Activated naive CD8-positive, alpha-beta T cell treated with anti-CD3 and anti-CD28 coated beads, Interleukin-2, amount 50 U/mL, for 16 hours (primary cell): Measurements from ENCODE around the gene CD300H.

Experiments
- DNase-seq: peaks from one replicate; pipeline ENCODE4 v3.0.0-alpha.2; 2020; ENCODE audit warnings: low read depth, low spot score

The CD300H gene

DNA sequence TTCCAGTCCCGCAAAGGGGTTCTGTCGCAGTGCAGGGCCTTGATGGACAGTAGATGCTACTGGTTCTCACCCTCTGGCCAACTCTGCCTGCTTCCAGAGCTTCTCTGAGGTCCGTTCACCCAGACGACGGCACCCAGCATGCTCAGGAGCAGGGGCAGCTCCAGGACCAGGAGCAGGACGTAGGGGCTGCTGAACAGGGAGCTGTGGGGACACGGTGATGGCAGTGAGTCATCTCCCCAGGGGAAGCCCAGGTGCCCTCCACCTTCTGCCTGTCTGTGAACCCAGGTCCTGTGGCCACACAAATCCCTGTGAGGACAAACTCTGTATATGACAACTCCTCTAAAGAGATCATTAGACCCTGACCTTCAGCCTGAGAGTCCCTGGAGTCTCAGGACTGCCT lies 18.0 kb downstream of the CD300H start:
- no peak for DNase-seq

DNA sequence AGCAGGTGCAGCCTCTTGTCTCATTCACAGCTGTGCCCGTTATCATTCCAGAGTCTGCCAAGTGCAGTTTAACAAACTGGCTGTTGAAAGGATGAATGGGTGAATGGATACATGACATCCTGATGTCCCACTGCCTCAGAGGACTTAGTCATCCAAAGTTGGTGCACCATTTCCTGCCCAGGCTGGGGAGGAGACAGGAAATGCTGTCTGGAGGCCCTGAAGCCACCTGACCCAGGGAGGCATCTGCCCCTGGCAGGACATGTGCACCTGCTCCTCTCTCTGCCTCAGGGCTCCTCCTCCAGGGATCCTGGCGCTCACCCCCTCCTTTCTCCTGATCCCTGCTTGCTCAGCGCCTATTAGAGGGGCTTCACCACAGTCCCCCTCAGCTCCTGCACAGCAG lies 19.6 kb downstream of the CD300H start:
- DNase-seq, result no peak

DNA sequence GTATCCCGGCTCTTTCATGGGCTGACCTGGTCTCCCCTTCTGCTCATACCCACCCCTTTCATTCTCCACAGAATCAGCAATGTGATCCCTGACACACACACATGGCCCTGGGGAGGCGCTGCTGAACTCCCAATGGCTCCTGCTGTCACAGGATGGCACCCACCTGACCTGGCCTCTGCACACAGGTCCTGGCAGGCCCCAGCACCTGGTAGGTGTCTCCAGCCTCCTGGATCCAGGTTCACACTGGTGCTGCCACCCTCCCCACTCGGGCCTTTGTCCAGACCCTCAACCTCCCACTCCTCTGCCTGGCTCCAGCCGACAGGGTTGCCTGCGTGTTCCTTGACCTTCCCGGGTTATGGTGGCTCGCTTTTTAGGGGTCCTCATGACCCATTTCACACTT lies 20.0 kb downstream of the CD300H start:
- DNase-seq, result no peak

DNA sequence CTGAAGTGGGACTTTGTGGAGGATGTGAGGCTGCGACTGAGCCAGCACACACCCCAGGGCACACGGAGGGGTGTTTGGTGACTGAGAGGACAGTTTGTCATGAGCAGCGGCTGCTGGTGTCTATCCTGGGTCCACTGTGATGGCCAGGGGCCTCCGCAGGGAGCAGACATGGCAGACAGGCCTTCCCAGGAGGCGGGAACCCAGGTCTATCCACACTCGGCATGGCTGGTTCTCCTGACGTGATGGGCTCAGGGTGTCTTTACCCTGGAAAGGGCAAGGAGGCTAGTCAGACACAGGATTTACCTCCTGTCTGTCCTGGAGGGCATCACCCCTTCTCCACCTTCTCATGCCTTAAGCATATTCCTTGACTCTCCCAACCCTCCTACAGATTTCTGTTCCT lies 20.7 kb downstream of the CD300H start:
- DNase-seq, result no peak

DNA sequence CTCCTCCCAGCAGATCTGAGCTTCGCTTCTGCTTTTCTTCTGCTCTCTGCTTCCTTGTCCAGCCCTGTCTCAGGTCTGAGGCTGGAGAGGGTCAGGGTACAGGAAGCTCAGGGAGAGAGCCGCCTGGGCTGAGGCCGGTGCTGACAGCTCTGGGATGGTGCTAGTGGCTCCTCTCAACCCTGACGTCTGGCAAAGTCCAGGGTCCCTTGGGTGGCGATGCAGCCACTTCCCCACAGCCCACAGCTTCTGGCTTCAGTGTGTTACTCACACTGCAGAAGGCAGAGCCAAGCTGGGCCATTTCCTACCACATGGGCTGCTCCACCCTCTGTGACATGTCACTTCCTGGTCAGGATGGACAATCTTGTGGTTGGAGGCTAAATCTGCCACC lies 21.5 kb downstream of the CD300H start, which contains the start of gene CD300C:
Gene CD300C, minus strand, starts transcription at position 273 of the 388 bp plus-strand sequence. CDS start 333 bp downstream, outside the sequence.
- no peak for DNase-seq

DNA sequence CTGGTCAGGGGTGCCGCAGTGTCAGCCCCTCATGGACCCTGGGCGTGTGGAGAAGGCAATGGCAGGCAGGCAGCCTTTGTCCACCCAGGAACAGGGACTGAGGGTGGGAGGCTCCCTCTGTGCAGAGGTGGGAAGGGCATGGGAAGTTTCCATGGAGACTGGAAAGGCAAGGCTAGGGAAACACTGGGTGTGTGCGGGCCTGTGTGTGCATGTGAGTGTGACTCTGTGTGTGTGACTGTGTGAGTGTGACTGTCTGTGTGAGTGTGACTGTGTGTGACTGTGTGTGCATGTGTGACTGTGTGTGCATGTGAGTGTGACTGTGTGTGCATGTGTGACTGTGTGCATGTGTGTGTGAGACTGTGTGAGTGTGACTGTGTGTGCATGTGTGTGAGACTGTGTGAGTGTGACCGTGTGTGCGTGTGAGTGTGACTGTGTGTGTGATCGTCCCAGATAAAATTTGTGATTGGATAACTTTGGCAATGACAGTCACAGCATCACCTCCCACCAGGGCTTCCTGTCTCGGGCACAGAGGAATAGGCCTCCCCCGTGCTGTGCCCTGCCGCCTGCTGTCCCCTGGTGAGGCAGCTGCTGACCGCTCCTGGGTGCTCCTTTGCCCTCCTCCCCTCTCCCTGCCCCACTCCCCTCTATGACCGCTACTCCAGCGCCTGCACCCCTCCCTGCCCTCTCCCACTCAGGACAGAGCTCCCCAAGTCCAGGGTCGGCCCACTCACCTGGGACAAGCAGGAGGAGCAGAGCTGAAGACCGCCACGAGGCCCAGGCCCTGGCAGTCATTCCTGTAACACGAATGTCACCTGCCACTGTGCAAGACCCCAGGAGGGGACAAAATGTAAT lies 22.1 kb downstream of the CD300H start:
- DNase-seq, result no peak

DNA sequence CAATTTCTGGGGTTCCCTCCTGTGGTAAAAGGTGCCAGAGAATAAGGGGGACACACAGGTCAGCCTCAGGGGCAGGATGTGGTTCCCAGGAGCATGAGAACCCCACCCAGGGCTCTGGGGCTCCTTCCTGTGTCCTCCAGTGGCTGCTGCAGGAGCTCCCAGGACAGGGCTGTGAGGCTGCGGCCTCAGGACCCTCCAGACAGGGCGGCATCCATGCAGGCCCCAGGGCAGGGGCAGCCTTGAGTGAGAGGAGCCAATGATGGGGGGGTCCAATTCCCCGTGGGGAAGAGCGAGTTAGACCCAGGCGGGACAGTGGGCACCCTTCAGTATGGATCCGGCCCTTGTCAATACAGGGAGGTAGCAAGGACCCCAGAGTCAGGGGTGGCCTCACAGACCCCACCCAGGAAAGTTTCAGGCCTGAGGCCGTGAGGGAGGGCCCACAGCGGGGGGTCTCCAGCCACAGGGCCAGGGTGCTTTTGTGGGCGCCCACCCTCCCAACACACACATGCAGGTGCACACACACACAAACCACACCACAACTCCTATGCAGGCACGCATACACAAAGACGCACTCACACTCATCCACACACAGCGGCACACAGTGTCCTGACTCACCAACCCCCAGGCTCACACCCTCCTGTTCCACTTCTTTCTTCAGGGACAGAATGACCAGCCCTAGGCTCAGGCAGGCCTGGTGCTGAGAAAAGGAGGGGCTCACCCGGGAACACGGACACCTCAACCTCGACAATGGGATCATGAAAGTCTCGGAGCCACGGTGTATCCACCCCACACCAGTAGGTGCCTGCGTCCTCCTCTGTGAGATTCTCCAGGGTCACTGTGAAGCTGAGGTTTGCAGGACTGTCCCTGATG lies 23.2 kb downstream of the CD300H start:
- DNase-seq, result no peak

DNA sequence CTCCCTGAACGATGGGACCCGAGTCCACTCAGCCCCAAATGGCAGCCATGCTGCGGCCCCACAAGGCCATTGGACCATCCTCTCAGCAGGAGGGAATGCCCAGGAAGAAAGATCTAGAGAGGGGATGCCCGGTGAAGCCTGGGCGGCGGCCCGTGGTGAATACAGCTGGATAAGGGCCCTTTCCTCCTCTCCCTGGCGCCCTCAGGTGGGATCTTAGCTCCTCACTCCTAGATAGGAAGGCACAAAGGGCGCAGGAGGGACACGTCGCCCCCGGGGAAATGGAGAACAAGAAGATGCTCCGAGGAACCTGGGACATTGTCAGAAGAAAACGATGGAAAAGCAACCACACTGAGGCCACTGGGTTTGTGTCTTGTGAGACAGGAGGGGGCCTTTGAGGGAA lies 23.9 kb downstream of the CD300H start:
- no peak for DNase-seq

DNA sequence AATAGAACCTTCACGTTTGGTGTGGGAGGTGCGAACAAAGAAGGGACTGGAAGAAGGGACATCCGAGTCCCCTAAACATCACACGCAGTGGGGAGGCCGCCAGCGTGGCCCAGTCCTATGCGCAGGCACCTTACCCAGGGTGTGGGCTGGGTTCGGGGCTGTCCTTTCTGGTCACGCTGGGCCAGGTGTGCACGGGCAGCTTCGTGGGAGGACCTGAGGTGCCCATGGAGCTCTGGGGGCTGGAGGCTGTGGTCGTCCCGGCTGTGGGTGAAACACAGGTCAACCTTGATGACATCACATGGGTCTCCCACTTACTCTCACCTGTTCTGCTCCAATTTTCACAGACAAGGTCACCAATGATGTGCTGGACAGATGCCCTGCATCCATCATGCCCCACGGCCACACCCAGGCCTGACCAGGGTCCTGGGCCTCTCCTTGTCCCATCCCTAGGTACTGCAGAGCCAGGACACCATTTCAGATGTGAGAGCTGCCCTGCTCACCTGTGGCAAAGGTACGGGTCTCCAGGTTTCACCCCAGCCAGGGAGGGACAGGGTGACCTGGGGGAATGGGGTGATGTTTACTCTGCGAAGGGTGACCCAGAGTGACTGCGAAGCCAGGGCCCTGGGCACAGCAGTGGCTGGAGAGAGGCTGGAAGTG lies 24.5 kb downstream of the CD300H start:
- DNase-seq, result no peak

DNA sequence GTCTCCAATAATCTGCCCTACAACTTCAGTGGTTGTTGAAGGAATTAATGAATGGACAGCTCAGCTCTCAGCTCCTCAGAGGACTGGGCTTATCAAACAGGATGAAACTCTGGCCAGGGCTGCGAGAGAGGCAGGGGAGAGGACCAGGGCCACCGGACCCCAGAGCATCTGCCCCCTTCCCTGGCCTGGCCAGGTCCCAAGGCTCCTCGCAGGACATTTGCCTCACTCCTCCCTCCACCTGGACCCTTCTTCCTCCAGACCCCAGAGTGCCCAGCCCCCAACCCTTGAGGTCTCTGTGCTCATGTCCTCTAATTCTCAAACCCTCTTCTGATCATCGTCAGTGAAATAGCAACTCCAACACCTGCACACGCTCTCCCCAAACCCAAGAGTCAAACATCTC lies 25.1 kb downstream of the CD300H start:
- DNase-seq, result no peak

DNA sequence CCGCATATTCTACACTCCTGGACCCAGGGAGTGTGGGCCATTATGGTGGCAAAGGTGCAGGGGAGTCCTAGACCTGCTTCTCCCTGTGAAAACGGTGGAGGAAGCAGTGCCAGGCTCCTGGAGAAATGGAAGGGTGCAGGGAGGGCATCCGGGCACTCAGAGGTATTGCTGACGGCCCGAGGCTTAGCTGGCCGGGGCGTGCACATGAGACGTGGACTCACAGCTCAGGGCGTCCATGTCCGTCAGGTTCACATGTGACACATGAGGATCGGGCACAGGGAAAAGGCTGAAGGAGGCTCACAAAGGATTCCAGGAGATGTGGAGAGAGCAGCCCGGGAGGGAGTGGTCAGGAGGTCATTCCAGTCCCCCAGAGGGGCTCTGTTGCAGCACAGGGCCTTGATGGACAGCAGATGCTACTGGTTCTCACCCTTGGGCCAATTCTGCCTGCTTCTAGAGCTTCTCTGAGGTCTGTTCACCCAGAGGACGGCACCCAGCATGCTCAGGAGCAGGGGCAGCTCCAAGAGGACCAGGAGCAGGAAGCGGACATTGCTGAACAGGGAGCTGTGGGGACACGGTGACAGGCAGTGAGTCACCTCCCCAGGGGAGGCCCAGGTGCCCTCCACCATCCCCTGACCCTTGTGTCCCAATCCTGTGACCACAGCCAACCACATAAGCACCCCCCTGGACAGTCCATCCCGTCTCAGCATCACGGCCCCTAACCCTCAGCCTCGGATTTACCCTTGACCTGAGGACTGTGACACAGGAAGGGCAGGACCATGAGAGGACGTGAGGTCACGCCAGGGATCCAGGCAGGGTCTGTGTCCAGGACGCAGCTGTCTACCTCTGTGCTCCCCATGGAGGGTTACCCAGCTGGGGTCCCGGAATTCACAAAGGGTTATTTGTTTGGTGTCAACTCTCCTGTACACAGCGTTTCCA lies 25.9 kb downstream of the CD300H start:
- DNase-seq, result no peak

DNA sequence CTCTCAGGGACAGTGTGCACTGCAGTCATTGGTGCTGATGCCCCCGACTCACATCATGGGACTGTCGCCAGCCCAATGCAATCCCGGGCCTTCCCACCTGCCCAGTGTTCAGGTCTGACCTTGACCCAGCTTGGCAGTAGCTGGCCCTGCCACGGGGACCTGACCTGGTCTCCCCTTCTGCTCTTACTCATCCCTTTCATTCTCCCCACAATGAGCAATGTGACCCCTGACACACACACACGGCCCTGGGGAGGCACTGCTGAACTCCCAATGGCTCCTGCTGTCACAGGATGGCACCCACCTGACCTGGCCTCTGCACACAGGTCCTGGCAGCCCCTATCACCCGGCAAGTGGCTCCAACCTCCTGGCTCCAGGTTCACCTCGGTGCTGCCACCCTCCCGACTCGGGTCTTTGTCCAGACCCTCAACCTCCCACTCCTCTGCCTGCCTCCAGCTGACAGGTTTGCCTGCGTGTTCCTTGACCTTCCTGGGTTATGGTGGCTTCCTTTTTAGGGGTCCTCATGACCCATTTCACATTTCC lies 28.0 kb downstream of the CD300H start:
- DNase-seq, result no peak

DNA sequence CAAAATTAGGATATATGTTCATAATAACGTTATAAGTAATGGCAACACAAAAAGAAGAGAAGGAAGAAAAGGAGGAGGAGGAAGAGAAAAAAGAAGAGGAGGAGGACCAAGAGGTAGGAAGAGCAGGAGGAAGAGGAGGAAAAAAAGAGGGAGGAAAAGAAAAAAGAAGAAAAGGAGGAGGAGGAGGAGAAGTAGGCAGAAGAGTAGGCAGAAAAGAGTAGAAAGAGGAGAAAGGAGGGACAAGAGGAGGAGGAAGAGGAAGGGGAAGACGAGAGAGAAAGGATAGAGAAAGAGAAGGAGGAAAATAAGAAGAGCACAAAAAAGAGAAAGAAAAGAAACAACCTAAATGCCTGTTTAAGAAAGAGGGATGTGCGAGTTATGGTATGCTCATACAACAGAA lies 30.4 kb downstream of the CD300H start:
- DNase-seq, result no peak

DNA sequence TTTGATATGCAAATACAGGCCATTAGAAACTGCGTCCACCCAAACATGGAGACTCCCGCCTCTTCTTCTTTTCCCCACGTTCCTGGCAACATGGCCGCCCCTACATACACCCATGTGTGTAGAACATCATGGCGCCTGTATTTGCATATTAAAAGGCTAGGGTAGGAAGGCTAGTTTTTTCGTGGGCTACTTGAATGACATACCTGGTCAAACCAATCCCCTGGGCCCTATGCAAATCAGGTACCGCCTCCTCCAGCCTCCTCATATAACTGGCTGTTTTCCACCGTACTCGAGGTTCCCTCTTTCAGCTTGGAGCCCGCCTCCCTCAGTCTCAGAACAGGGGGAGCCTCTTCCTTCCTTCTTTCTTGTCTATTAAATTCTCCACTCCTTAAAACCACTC lies 35.2 kb downstream of the CD300H start:
- no peak for DNase-seq

DNA sequence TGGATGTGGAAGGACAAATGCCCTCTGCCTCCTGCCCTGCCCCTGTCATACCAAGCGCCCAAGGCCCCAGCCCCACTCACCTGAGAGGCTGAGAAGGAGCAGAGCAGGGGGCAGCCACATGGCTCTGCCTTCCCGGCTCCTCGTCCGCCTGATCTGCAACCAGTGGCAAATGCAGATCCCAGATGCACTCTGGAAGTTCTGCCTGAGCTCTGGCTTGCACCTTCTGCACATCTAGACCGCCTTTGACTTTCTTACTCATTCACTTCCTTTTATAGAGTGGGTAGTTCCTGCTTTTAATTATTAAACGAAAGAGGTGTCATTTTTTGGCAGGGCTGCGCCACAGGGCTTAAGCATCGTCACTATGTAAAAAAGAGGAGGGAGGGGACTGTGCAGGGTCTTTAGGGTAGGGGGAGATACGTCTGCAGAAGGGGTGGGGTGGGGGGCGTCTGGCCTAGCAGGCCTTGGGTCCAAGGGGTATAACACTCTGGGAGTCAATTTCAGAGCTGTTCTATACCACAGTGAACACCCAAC lies 36.0 kb downstream of the CD300H start, which contains the start of gene CD300LB:
Gene CD300LB, minus strand, starts transcription at position 245 of the 531 bp plus-strand sequence. Its CDS starts 125 bp downstream, at position 120.
- no peak for DNase-seq

DNA sequence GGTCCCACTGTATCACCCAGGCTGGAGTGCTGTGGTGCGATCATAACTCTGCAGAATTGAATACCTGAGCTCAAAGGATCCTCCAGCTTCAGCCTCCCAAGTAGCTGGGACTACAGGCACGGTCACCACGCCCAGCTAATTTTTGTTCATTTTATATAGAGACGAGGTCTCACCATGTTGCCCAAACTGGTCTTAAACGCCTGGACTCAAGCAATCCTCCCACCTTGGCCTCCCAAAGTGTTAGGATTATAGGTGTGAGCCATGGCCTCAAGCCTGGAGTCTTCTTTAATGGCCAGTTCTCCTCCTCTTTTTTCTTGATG lies 36.5 kb downstream of the CD300H start:
- DNase-seq, result no peak

DNA sequence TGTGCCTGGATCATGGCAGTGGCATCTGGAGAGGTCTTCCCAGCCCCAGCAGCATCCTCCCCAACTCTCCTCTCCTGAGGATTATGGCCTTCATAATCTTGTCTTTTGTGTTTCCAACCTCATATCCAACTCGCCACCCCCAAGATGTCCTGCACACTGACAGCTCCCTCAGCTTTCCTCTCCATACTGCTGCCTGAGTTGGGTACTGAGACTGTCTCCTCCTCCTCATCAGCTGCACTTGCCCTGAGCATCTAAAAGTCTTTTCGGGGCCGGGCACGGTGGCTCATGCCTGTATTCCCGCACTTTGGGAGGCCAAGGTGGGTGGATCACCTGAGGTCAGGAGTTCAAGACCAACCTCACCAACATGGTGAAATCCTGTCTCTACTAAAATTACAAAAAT lies 38.1 kb downstream of the CD300H start:
- DNase-seq, result no peak

DNA sequence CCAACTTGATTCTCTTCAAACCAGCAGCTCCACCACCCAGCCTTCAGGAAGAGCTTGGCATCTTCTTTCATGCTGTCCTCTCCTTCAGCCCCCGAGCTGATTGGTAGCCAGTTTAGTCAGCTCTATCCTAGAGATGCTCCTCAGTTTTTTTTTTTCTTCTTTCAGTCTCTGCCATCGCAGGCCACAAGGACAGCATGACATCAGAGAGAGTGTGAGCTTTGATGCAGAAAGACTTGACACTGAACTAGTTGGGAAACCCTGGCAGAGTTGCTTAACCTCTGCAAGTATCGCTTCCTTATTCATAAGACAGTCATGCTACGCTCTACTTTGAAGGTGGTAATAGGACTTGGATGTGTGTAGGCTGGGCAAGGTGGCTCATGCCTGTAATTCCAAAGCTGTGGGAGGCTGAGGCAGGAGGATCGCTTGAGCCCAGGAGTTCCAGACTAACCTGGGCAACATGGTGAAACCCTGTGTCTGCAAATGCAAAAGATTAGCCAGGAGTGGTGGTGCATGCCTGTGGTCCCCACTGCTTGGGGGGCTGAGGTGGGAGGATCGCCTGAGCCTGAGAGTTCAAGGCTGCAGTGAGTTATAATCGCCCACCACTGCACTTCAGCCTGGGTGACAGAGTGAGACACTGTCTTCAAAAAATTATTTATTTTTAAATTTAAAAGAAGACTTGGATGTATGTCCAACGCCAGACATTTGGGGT lies 38.7 kb downstream of the CD300H start:
- no peak for DNase-seq

DNA sequence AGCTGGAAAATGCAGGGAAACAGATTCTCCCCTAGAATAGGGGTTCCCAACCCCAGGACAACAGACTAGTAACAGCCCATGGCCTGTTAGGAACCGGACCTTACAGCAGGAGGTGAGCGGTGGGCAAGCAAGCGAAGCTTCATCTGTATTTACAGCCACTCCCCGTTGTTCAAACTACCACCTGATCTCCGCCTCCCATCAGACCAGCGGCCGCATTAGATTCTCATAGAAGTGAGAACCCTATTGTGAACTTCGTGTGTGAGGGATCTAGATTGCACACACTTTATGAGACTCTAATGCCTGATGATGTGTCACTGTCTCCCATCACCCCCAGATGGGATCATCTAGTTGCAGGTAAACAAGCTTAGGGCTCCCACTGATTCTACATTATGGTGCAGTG lies 39.6 kb downstream of the CD300H start:
- no peak for DNase-seq

DNA sequence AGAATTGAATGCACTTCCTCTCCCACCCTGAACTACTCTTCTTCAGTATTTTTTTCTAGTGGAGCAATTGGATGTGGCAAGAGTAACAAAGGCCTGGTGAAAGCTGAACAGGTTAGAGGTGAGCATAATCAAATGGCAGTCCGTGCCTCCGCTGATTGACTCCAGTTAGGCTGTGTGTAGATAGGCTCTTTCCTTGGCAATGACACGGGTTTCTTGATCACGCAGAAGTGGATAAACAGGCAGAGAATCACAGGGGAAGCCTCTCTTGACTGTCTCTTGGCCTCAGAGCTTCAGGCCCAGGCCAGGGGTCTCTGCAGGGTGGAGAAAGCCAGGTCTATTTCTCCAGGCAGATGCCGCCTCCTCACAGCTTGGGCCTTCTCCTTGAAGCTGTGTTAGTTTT lies 40.2 kb downstream of the CD300H start:
- DNase-seq, result no peak
